ENCODE measurements around the gene PCDHB10.
"Not testable (repeated sequence)": the region's sequence is repeated elsewhere in the genome, so short reads cannot be mapped to it uniquely, and the experiment has no call there.

GRCh38 chr5:141201126-141201525 lies 9.0 kb downstream of the PCDHB10 start:
- not testable (repeated sequence) for TF ChIP-seq CTCF (conservative IDR thresholded peaks at IDR 0.05; ENCODE audit: low read length); EZH2phosphoT487 (IDR thresholded peaks at IDR 0.05; ENCODE audit: borderline replicate concordance)
